ENCODE results near the gene RPS2. TPM values are rescaled to one million over a fixed set of nuclear protein-coding genes. Genes with fewer than 3 reads are reported as not detected.

Gene RPS2
- total RNA-seq: 2,922 and 2,947 TPM in 2 replicates

DNA sequence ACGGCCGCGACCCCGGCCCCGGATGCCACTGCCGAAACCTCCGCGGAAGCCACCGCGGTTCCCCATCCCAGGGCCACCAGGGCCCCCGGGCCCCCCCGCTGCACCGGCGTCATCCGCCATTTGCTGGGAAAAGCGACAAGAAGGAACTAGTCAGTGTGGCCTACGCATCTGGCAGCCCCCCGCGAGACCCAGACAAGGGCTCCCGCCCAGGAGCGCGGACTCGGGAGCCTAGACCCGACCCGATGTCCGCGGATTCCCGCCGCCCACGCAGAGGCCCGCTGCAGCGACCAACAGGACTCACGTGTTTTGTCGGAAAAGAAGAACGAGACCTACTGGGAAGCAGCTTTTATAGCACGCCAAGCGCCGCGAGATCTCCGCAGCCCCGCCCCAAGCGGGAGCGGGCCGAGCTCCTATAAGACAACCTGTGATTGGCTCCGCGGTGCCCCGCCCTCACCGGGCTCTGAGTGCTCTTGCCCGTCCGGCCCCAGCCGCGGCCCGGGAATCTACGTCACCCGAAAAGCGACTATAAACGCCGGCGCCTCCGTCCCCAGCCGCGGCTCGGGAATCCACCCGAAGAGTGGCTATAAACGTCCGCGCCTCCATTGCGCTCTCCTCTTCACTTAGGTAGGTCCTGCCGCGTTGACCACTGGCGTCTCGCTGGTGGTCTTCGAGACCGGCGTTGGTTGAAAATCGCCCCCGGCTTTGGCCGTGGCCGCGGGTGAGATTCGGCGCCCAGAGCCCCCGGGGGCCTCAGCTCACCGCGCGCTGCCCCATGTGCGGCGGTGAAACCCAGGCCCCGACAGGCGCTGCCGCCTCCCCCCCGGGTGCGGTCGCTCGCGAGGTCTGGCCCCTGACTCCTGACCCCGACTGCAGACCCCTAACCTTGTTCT is at the start of gene RPS2:
Gene RPS2 (minus strand): TSS at position 321 of the 890 bp plus-strand sequence. CDS start 201 bp downstream, at position 120.

DNA sequence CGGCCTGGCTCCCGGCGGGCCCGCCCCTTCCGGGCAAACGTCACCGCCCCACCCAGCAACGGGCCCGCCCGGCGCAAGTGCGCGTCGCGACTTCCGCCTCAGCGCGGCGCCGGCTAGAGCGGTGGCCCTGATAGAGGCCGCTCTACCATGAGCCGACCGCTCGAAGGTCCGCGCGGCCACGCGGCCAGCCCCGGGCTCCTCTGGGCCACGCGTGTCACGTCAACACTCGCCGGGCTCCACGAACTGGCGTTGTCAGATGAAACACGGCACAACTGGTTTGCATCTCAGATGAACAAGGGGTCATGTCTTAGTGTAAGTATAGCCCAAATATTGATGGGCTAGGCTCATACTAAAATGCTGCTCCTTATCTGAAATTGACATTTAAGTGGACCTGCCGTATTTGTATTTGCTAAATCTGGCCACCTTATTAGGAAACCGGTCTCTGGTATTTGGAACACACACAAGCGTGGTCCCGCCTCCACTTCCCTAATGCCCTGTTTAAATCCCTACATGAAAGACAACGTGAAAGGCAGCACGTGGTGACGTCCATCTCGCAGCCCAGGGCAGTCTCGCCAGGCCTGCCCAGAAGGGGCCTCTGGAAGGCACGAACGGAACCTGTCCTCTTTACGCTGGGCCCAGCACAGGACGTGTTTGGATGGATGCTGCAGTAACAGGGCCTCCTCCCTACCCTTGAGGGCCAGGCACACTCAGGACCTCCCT is 45.3 kb upstream of the RPS2 start, which contains the start of gene ZNF598:
Gene ZNF598 (minus strand): TSS at position 31 of the 720 bp plus-strand sequence.

DNA sequence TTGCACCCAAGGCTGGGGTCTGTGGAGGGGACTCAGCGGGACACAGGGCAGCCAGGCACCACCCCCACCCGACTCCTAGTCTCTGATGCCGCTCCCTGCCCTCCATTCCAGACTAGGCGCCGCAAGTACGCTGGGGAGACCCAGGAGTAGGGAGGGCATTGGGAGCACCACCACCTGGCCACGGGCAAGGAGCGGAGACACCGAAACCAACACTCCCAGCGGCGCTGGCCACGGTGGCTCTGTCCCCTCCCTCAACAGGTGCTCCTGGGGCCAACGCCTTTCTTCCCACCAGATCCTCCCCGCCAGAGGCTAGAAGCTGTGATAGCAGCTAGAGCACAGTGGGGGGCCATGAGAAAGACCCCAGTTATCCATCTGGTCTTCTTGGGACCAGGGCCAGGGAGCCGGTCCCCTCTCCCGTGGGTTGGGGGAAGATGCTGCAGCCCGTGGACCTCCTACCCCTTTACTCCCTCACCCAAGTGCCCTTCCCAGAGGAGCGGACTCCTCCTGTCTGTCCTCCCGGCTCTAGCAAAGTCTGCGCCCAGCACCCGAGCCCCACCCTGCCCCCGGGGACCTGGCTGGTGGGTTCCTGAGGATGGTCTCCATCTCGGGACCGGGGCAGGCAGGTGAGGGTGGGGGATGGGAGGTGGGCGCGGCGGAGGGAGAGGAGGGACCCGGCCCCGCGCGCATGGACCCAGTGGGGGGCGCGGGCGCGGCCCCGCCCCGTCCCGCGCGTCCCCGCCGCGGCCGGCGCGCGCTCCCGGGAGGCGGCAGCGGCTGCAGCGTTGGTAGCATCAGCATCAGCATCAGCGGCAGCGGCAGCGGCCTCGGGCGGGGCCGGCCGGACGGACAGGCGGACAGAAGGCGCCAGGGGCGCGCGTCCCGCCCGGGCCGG is 24.8 kb upstream of the RPS2 start, which contains the start of gene SYNGR3:
Gene SYNGR3 (plus strand): TSS at position 762 of the 892 bp plus-strand sequence. CDS start 133 bp downstream, outside the sequence.

DNA sequence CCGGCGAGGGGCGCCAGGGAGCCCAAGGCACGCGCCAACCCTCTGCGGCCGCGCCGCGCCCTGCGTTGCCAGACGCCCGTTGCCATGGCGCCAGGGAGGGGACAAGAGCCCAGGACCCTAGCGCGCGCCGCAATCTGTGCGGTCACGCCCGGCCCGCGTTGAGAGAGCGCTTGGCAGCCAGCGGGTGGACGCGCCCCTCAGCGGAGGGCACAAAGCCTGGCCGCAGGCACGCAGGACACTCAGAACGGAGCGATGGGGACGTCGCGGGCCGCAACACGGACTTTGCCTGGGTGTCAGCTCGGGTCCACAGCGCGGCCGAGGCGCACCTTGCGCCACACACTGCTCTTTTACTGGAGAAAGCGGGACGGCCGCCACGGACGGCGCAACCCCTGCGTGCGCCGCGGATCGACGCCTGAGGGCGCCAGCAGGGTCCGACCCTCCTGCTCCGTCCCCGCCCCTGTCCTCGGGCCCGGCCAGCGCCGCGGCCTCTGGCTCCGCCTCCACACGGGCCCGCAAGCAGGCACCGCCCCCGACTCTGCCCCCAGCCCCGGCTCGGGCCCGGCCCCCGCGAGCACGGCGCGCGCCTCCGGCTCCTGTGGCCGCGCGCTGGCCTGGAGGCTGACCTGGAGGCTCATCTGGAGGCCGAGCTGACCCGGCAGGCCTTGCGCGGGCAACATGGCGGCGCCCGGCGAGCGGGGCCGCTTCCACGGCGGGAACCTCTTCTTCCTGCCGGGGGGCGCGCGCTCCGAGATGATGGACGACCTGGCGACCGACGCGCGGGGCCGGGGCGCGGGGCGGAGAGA is 19.1 kb upstream of the RPS2 start, which contains the start of gene GFER:
Gene GFER (plus strand): TSS at position 650 of the 803 bp plus-strand sequence. CDS start 26 bp downstream, at position 676.

DNA sequence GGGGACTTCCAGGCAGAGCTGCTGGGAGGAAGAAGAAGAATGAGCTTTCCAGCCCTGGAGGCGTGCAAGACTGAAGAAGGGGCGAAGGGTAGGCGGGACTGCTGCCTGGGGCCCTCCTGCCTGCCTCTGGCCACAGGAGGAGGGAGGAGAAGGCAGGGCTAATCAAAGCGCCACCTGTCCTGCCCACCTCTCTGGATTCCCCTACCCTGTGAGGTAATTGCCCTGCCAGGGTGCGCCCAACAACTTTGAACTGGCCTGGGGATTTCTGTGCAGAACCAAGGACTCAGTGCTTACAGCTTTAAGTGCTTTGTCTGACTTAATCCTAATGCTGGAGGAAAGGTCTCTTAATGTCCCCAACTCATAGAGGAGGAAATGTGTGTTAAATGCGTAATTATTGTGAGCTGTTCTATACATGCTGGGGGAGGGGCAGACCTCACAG is 16.8 kb upstream of the RPS2 start, which contains the start of gene NOXO1:
Gene NOXO1 (minus strand): TSS at position 72 of the 439 bp plus-strand sequence. CDS start 290 bp downstream, outside the sequence.

DNA sequence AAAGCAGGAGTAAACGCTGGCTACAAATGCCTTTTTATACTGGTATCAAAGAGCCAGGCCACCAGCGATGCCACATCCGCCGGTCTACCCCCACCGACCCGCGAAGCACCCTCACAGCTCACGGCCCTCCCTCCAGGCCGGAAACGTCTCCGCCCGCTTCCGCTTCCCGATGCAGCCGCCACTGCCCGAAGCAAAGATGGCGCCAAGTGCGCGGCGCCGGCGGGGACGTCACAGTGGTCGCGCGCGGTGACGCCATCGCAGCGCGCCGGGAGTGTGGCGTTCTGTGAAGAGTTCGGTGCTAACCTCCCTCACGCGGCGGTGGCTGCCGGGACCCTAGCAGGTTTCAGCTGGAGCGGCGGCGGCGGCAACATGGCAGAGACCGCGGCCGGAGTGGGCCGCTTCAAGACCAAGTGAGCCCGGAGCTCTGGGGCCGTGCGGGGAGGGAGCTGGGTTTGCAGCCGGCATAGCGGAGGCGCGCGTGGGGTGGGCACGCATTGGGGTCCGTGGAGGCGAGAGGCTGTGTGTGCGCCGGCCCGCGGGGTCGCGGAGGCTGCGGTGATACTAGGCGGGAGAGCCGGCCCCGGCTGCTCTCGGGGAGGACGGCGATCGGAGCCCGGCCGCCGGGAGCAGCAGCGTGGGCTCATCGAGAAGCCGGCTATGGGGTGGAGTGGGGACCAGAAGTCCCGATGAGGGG is 7.3 kb upstream of the RPS2 start, which contains the start of gene TBL3:
Gene TBL3 (plus strand): TSS at position 258 of the 694 bp plus-strand sequence. CDS start 112 bp downstream, at position 370.

DNA sequence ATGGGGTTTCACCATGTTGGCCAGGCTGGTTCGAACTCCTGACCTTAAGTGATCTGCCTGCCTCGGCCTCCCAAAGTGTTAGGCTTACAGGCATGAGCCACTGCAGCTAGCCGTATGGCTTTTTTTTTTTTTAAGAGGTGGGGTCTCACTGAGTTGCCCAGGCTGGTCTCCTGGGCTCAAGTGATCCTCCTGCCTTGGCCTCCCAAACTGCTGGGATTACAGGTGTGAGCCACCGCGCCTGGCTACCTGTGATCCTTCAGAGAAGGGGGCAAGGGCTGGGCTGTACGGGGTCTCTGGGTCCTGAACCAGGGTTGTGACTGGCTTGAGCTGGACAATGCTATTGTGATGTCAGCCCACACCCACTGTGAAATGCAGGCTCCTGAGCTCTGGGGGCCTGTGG is 1.8 kb upstream of the RPS2 start, which contains the start of gene RNF151:
Gene RNF151 (plus strand): TSS at position 397 of the 400 bp plus-strand sequence. CDS start 26 bp downstream, outside the sequence.

DNA sequence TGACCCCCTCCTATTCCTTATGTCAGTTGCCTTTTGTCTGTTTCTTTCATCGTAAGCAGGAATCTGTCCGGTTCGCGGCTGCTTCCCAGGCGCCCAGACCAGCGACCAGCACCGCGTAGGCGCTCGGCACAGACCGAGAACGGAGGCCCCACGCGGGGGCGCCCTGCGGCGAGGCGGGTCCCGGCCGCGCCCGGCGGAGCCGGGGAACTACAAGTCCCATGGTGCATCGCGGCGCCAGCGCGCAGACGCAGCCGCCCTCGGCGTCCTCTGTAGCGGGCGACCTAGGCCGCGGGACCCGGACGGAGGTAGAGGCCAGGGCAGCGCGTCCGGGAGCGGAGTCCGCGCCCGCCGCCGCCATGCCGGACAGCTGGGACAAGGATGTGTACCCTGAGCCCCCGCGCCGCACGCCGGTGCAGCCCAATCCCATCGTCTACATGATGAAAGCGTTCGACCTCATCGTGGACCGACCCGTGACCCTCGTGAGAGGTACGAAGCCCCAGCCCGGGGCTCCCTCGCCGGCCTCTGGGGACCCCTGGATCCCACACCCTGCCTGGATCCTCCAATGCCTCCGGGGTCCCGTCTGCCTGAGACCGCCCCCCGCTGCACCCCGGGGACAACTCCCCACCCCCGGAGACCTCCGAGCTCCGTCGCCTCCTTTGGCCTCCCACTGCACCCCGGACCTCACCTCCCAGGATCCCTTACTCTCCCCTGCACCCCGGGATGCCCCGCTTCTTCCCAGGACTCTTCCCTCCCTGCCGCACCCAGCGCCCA is 5.2 kb downstream of the RPS2 start, which contains the start of gene NDUFB10:
Gene NDUFB10 (plus strand): TSS at position 270 of the 771 bp plus-strand sequence. CDS start 87 bp downstream, at position 357.

DNA sequence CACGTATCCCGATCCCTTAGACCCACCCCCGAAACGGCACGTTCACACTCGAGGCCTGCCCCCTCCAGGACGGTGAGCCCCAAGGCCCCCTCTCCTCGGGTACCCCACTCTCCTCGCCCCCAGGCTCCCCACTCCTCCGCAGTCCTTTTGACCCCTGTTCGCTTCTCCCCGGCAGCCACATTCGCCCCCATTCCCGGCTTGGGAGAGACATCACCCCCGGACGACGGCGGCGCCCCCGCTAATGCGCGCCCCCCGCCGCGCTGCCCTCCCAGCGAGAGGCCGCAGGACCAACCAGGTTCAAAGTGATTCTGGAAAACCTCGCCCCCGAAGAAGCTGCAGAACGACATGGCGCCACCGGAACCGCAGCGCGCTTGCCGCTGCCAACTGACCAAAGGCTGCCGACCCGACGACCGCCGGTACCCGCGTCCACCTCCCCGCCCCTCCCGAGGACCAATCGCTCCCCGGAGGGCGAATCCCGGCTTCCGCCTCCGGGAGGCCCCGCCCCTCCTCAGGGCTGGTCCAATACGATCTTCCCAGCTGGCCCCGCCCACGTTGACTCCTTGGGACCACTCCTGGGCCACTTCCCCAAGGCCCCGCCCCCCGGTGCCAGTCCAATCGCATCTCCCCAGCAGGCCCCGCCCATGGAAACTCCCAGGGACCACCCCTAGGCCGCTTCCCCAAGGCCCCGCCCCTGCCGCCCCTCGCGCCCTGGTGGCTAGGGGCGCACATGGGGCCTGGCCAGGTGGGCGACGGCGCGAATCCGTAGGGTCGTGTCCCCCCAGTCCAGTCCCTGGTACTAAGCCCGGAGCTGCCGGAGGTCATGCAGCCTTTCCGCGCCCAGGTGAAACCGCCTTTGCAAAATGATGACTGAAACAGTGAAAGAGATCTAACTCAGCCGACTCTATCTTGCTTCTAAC is 21.6 kb downstream of the RPS2 start, which contains the start of gene MSRB1:
Gene MSRB1 (minus strand): TSS at position 390 of the 917 bp plus-strand sequence. CDS start 43 bp downstream, at position 347.

DNA sequence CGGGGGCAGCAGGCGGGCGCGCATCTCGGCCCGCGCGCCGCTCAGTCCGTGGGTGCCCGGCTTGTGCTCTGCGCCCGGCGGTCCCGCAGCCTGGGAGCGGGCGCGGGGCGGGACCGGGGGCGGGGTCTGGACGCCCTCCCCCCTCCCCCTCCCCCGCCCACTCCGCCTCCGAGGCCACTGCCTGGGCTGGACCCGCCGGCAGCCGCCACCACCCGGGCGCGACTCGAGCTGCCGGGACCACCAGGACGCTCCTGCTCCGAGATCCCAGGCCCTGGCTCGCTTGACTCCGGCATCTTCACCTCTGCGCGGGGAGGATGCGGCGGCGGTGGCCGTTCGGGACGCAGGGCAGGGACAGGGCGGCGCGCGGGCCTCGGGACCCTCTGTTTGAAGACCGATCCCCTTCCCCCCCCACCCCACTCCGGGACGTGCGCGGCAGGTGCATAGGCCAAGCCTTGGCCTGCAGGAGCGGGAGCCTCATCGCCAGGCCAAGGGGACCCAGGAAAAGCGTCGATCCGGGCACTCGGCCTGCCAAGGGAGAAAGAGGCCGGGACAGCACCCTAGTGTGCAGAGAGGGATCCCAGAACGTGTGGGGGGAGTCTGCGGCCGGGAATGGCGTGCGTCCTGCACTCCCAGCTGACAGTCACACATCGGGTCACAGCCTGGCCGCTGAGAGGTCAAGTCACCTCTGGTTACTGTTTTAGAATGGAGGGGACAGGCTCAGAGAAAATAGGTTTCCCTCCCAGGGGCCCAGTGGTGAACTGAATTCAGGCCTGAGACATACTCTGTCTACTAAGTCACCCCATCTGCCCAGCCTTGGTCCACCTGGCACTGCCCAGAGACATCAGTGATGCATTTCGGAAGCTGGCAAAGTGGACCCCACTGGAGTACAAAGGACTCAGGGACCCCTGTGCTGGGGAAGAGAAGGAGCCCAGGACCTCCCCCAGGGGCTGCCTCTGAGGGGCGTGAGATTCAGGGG is 46.0 kb downstream of the RPS2 start, which contains the start of gene HS3ST6:
Gene HS3ST6 (minus strand): TSS at position 65 of the 976 bp plus-strand sequence. CDS start 92 bp downstream, outside the sequence.

Other genes with a start within 250 kb of the RPS2 start
- gene NME3, start 193.3 kb downstream of the RPS2 start, total RNA-seq: 61.8 and 63.7 TPM in 2 replicates
- gene EME2, start 192.0 kb downstream of the RPS2 start, total RNA-seq: 2.8 and 4.3 TPM in 2 replicates
- gene MRPS34, start 191.7 kb downstream of the RPS2 start, total RNA-seq: 150 and 160 TPM in 2 replicates
- gene SPSB3, start 182.3 kb downstream of the RPS2 start, total RNA-seq: 36.9 and 43.6 TPM in 2 replicates
- gene NUBP2, start 181.9 kb downstream of the RPS2 start, total RNA-seq: 118 and 164 TPM in 2 replicates
- gene IGFALS, start 171.1 kb downstream of the RPS2 start, total RNA-seq: not detected in 2 replicates
- gene HAGH, start 138.0 kb downstream of the RPS2 start, total RNA-seq: 106 and 119 TPM in 2 replicates
- gene FAHD1, start 137.6 kb downstream of the RPS2 start, total RNA-seq: 70.9 and 86.8 TPM in 2 replicates
- not detected in 2 replicates for gene MEIOB, start 92.7 kb downstream of the RPS2 start, total RNA-seq
- gene HS3ST6, start 46.4 kb downstream of the RPS2 start, total RNA-seq: not detected in 2 replicates
- 10.1 and 13.7 TPM in 2 replicates for gene MSRB1, start 21.6 kb downstream of the RPS2 start, total RNA-seq
- not detected in 2 replicates for gene RPL3L, start 10.1 kb downstream of the RPS2 start, total RNA-seq
- gene NDUFB10, start 5.3 kb downstream of the RPS2 start, total RNA-seq: 312 and 315 TPM in 2 replicates
- gene RNF151, start 2.0 kb upstream of the RPS2 start, total RNA-seq: not detected in 2 replicates
- gene TBL3, start 7.2 kb upstream of the RPS2 start, total RNA-seq: 79.4 and 104 TPM in 2 replicates
- gene NOXO1, start 16.6 kb upstream of the RPS2 start, total RNA-seq: 1.00 TPM in 1 of 2 replicates, not detected in the other
- gene GFER, start 19.4 kb upstream of the RPS2 start, total RNA-seq: 15.4 and 15.9 TPM in 2 replicates
- 0.25 and 0.87 TPM in 2 replicates for gene SYNGR3, start 25.1 kb upstream of the RPS2 start, total RNA-seq
- gene ZNF598, start 45.0 kb upstream of the RPS2 start, total RNA-seq: 55.6 and 61.8 TPM in 2 replicates
- 2.5 and 3.1 TPM in 2 replicates for gene NPW, start 55.0 kb upstream of the RPS2 start, total RNA-seq
- gene NHERF2, start 62.1 kb upstream of the RPS2 start, total RNA-seq: 236 and 238 TPM in 2 replicates
- gene NTHL1, start 83.0 kb upstream of the RPS2 start, total RNA-seq: 45.7 and 53.0 TPM in 2 replicates
- gene TSC2, start 83.2 kb upstream of the RPS2 start, total RNA-seq: 35.2 and 36.0 TPM in 2 replicates
- gene PKD1, start 171.1 kb upstream of the RPS2 start, total RNA-seq: 37.0 and 46.6 TPM in 2 replicates
- 0.13 and 1.3 TPM in 2 replicates for gene RAB26, start 183.8 kb upstream of the RPS2 start, total RNA-seq
- gene TRAF7, start 191.0 kb upstream of the RPS2 start, total RNA-seq: 81.7 and 89.8 TPM in 2 replicates
- gene CASKIN1, start 231.8 kb upstream of the RPS2 start, total RNA-seq: not detected in 2 replicates
- gene MLST8, start 240.6 kb upstream of the RPS2 start, total RNA-seq: 66.0 and 79.9 TPM in 2 replicates
- 1.7 and 7.1 TPM in 2 replicates for gene BRICD5, start 246.0 kb upstream of the RPS2 start, total RNA-seq